ENCODE data around the gene CDR2.

Gene CDR2

DNA sequence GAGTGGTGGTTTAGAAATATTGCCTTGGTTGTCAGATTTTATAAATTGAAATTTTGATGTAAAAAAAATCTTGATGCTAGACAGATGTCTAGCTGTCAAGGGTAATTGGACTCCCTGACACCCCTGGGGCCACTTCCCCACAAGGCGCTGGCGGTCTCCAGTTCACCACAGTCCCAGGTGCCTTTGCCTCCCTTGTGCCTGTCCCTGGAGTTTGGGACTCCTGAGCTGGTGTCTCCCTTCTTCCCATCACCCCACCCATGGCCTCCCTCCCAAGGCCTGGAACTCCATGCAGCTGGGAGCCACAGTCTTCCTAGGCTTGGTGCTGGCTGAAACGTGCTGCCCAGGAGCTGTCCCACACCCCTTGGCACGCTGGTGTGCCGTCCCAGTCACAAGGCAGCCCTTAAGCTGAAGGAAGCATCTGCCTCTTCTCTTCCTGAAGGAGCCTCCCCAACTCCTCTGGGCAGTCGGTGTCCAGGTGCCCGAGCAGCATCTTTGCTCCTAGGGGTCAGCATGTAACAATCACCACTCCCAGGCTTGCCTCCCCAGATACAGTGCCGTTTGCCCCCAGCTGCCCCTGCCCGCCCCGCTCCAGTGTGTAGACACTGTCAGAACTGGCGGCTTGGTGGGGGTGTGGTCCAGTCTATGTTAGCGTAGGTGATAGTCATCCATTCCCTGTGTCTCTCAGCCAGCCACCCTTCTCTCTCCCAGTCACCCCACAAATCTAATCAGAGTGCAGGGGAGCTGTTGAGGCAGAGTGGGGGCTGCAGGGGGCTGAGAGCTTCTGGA, 51.1 kb downstream of the CDR2 start:
- no peak for DNase-seq

DNA sequence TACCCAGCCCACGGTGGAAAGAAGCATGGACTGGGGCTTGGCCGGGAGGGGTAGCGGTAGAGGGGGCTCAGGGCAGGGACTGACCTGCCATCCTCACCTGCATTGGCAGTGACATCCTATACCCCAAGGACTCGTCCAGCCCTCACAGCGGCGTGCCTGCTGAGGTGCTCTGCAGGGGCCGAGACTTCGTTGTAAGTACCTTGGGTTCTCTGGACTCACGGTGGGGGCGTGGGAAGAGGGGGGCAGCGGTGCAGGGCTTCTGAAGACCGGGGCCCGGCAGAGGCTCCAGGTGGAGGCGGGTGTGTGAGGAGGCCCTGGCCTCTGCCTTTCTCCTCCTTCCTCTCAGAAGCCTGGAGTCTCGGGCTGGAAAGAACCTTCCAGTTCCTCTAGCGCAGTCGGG, 51.7 kb downstream of the CDR2 start:
- no peak for DNase-seq

DNA sequence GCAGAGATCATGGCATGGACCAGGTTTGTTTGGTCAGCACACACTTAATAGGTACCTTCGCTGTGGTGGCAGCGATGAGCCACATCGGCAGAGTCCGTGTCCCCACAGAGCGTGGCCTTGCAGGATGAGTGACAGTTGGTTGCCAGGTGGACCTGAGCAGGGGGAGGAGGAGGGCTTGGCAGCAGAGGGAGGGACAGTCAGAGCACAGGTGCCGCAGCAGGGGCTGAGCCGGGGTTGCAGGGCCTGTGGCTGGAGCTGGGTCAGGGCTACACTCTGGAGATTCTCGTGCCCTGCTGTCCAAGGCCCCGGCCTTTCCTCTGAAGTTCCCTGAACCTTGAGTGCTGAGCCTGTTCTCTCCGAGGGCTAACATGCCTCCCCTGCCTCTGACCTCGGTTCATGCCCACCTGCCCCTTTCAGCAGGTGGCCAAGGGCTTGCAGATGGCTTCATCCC, 52.4 kb downstream of the CDR2 start:
- DNase-seq, result no peak

DNA sequence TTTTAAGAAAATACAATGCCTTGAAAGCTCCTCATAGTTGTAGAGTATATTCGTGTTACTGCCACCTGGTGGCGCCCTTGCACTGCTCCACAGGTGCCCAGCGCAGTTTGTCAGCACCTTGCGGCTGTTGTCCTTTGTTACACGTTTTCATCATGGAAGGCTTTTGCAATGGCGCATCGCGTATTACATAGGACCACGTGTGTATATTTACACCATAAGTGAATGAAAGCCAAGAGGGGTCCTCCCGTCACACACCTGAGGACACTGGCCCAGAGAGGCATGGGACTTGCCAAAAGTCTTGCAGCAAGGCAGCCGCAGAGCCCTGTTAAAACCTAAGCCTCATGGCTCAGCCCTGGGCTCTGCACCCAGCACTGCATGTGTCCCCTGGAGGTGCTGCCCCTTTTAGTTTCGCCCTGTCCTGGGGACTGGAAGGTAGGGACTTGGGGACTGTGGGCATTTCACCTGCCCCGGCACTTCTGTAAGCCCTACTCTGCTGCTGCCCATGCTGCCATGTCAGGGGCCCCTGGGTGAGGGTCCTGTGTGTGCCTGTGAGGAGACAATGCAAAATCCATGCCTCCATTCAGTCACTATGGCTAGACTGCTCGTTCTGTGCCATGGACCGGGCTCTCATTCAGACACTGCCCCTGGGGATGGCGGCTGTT, 52.9 kb downstream of the CDR2 start:
- peak; percentile 69 for DNase-seq

DNA sequence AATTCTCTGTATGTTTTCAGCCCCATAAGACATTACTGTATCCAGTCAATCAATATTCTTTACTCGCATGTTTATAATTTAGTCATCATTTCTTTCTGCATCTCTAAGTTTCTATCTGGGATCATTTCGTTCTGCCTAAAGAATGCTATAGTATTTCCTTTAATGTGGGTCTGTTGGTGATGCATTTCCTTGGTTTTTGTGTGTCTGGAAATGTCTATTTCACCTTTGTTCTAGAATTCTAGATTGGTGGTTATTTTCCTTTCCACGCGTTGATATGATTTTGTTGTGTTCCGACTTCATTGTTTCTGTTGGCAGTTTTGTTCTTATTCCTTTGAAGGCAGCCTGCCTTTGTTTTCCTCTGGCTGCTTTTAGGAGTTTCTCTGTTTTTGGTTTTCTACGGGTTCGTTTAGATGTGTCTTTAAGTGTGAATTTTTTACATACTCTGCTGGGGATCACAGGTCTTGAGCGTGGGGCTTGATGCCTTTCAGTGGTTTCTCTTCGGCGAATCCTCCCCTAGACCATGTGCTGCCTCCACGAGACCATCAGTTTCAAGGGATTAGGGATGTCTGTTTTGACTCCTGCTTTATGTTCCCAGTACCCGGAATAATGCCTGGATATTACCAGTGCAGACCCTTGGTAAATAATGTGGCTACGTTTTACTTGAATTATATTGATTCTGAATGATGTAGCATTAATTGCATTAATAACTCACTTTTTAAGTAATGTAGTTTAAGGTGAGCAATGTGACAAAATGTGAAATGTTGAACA, 53.7 kb downstream of the CDR2 start:
- DNase-seq, result no peak

DNA sequence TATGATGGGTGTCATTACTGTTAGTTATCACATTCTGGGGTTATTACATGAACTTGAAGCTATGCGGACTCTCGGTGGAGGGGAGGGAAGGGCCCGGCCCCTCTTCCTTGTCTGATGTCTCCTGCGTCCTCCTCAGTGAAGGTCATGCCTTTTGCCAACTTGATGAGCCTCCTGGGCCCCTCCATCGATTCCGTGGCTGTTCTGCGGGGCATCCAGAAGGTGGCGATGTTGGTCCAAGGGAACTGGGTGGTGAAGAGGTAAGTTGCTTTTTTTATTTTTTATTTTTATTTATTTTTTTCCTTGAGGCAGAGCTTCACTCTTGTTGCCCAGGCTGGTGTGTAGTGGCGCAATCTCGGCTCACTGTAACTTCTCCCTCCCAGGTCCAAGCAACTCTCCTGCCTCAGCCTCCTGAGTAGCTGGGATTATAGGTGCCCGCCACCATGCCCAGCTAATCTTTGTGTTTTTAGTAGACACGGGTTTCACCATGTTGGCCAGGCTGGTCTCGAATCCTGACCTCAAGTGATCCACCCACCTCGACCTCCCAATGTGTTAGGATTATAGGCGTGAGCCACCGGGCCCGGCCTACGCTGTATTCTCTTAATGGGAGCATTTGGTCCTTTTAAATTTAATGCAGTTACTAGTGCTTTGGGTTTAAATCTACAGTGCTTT, 55.6 kb downstream of the CDR2 start:
- peak; percentile 60 for DNase-seq

DNA sequence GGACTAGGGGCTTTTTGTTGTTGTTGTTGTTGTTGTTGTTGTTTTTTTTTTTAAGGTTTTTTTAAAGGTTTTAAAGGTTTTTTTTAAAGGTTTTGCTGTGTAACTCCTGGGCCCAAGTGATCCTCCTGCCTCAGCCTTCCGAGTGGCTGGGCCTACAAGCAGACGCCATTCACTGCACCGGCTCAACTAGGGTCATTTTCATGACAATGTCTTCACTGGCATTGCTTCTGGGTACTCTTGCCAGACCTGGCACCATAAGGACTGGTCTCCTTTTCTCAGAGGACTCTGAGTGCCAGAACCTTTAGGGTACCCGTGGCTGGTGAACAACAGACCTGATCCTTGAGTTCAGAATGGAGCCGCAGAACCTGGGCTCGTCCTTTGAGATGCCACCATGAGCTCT, 56.8 kb downstream of the CDR2 start:
- no peak for DNase-seq

DNA sequence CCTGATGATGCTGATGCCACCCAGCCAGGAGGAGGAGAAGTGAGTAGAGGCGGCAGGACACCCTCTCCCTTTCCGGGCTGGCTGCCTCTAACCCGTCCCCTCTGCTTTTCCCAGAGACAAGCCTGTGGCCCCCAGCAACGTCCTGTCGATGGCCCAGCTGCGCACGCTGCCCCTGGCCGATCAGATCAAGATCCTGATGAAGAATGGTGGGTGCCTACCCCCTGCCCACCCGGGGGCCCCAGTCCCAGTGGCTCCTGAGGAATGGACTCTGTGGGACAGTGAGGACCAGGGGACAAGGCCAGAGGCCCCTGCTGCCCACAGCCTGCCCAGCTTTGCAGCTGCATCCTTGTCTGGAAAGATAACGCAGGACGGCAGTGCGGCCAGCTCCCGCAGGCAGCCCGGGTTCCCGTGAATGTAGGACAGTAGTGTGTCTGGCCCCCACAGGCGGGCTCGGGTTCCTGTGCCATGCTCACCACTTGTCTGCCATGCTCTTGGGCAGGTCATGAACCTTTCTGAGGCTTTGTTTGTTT, 57.4 kb downstream of the CDR2 start:
- no peak for DNase-seq

DNA sequence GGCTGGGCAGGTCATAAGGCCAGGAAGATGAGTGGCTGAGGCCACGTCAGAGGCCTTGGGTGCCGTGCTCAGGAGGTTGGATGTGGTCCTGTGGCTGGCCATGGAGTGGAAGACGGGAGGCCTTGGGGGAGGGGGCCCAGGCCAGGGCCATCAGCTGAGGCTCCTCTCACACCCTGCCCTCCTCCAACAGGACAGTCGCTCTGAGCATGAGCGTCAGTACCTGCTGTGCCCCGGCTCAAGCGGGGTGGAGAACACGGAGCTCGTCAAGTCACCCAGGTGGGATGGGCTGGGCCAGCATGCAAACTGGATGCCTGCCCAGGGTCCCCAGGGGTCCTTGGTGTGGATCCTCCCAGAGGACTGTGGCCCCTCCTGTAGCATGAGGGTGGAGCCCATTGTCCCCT, 58.0 kb downstream of the CDR2 start:
- DNase-seq, result no peak

DNA sequence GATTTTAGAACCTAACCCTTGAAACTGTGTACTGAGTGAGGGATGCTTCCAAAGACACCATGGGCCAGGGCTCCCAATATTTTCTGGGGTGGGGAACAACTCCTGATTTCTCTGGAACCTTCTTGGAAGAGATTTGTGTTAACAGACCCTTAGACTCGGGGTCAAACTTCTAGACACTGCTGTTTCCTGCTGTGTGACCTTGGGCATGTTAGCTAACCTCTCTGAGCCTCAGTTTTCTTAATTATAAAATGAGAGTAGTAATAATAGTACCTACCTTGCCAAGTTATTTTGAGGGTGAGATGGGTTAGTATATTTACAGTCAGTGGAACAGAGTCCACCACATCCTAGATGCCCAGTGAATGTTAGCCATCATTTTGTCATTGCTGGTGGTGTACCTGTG, 58.4 kb downstream of the CDR2 start:
- DNase-seq, result no peak

DNA sequence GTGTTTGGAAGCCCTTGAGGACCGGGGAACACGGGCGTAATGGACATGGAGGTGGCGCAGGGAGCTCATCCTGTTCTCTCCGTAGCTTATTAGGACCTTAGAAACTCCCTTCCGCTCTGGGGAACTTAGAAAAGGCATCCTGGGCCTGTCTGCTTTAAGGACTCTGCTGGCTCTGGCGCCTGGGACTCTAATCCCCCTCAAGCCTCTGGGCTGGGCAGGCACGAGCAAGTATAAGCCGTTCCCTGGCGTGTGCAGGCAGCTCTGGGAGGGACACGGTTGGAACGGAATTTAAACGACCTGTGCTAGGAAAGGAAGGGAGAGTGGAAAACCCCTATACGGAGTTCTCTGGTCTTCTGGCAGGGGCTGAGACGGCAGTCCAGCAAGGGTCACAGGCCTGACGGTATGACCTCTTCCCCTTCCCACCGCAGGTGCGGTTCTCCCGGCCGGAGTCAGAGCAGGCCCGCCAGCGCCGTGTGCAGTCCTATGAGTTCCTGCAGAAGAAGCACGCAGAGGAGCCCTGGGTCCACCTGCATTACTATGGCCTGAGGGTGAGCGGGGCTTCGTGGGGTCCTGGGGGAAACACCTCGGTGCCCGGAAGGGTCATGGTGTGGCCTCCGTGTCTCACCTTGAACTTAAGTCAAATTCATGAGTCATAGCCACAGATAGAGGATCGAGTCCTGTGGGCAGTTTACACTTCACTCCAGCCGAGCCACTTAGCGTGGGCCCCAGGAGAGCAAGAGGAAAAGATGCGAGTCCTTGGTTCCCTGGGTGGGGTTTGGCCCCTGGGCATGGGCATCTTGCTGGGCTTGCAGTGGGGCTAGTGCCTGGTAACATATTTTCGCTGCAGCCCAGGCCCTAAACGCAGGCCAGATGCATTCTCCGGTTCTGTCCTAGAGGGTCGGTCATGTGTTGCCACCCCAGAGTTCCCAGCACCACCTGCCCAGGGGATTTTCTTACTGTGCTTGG, 59.5 kb downstream of the CDR2 start:
- no peak for DNase-seq

DNA sequence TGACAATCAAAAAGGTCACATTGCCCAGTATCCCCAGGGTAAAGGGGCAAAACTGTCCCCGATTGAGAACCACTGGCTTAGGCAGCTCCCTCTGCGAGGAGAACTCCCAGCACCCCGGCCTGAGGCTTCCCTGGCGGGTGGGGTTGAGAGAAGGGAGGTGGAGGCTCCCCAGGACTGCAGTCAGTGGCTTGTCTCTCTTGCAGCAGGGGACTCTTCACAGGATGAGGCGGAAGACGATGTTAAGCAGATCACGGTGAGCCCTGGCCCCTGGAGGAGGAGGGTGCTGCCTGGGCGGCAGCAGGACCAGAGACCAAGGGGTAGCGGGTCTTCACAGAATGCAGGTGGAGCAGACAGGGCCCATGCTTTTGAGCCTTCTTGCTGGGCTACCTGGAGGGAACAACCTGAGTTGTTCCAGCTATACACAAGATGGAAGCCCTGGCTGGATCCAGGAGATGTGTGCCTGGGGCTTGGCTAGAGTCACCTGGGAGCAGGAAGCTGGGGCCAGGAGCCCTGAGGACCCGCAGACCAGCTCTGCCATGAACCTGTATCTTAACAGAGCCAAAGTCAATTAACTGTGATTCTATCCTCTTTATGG, 60.4 kb downstream of the CDR2 start:
- DNase-seq, result no peak

DNA sequence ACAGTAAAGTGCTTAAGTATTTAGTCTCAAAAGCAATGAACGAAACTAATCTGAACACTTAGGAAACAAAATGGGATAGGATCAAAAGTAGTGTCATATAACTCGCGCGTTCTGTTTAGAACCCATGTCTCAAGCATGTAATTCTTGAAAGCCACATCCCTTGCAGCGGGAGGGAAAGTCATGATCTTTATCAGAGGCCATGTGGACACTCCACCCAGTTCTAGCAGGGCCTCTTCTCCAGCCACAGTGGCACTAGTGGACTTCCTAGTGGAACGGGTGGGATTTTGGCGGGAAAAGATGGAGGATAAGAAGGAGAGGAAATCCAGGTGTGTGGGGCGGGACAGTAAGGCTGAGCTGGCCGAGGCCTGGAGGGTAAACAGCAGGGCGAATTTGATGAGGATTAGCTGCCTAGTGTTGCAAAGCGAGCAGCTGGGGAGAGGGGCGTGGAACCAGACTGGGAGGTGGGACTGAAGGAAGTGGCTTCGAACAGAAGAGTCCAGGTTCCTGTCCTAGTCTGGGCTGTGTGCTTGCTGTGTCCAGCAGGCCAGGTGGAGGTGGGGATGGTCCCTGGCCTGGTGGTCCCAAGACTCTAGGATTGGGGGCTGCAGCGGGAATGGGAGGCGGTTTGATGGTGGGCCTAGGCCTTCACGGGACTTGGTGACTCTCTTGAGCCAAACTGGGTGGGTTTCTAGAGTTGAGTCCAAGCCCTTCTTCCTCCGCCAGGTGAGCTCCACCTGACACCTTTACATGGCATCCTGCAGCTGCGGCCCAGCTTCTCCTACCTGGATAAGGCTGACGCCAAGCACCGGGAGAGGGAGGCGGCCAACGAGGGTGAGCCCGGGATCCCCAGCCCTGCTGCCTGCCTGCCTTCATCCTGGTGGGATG, 61.3 kb downstream of the CDR2 start:
- DNase-seq, result no peak

DNA sequence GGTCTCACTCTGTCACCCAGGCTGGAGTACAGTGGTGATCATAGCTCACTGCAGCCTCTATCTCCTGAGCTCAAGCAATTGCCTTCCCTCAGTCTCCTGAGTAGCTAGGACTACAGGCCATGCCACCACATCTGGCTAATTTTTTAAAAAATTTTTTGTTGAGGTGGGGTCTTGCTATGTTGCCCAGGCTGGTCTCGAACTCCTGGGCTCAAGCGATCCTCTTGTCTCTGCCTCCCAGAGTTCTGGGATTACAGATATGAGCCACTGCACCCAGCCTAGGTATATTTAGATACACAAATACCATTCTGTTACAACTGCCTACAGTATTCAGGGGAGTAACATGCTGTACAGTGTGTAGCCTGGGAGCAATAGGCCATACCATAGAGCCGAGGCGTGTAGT, 62.9 kb downstream of the CDR2 start:
- no peak for DNase-seq

DNA sequence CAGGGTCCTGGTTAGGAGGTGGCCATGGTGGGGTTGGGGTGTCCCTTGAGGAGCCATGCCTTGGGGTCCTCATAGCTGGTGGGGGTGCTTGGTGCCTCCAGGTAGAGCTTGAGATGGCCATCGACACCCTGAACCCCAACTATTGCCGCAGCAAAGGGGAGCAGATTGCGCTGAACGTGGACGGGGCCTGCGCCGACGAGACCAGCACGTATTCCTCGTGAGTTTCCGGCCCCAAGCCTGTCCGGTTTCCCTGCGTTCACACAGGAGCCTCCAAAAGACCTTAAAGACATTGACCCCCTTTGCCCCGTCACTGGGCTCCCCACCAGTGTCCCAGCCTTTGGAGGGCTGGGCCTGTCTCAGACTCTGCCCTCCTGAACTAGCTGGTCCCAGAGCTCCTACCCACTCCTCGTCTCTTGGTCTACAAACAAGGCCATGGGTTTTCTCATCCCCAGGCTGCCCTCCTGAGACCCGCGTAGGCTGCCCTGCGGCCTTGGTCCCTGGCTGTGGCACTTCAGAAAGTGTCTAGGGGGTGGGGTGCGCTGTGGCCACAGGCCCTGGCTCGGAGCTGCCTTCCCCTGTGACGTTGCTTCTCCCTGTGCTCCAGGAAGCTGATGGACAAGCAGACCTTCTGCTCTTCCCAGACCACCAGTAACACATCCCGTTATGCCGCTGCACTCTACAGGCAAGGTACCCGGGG, 65.4 kb downstream of the CDR2 start:
- DNase-seq, result no peak

DNA sequence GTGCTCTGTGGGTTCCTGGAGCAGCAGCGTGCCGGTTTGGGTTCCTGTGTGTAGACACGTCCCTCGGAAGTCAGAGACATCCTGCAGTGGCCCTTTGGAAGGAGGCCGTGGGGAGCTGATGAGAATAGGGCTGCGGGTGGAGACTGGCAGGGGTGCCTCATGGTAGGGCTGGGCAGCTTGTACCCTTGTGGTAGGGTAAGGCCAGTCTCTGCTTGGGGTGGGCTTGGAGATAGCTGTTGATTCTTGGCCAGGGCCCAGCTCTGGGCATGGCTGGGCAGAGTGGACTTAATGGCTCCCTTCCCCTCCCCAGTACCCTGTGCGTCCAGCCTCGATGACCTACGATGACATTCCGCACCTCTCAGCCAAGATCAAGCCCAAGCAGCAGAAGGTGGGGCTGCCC, 66.6 kb downstream of the CDR2 start:
- DNase-seq, result no peak

DNA sequence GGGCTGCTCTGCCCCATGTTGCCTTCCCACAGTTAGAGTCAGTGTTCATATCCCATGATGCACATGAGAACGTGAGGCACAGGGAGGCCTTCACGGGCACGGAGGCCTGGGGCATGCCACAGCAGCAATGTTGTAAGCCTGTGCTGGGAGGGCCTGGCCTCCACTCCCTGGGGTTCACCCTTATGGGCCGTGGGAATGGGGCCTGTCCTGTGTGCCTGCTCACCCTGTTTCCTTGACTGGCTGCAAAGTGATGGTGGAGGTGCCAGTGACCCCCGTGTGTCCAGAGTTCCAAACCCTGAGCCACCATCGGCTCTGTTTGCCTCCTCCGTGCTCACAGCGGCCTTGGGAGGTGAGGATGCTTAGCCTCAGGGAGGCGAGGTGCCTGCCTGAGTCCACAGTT, 67.6 kb downstream of the CDR2 start:
- DNase-seq, result no peak

DNA sequence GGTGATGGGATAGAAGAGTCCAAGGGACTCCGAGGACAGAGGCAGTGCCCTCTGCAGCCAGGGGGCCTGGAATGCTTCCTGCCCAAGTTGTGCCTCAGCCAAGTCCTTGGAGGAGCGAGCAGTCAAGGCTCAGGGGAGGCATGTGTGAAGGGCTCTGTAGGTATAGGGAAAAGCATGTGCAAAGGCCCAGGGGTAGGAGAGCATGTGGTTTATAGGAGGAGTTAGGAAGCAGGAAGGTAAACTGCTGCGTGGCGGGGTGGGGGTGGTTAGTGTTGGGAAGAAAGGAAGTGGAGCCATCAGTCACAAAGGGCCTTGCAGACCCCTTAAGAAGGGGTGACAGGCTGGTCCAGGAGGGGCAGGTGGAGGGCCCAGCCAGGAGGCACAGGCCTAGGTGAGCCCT, 70.0 kb downstream of the CDR2 start:
- no peak for DNase-seq

DNA sequence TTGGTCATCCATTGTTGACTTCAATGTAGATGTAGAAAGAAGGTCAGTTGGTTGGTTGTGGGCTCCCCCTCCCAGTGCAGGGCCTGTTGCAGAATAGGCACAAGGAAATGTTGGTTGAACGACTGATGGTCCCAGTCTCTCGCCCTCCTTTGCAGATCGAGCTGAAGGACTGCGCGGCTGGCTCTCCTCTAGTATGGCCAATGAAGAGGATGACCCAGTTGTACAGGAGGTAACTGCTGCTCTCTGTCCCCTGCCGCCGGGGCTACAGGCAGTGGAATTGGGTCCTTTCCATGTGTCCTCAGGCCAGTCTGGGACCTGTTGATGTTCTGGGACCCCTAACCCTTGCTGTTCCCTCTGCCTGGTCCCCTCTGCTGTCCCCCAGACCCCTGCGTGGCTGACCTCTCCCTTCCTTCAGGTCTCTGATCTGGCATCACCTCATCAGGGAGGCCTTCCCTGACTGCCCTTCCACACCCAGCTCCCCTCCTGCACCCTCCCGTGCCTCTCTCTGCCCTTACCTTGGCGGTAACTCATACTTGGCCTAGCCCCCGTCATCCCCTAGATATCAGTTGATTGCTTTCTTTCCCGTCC, 71.5 kb downstream of the CDR2 start:
- no peak for DNase-seq
